Measurements from ENCODE around the gene EXOSC5. TPM values are rescaled to one million over a fixed set of nuclear protein-coding genes. Genes with fewer than 3 reads are reported as not detected.
"Not testable (repeated sequence)": the region's sequence is repeated elsewhere in the genome, so short reads cannot be mapped to it uniquely, and the experiment has no call there.

The EXOSC5 gene
- total and polyA plus RNA-seq, 2 donors (not counting 1 experiment from before 2014, with no cell fraction given): 14.1 to 41.4 TPM

DNA sequence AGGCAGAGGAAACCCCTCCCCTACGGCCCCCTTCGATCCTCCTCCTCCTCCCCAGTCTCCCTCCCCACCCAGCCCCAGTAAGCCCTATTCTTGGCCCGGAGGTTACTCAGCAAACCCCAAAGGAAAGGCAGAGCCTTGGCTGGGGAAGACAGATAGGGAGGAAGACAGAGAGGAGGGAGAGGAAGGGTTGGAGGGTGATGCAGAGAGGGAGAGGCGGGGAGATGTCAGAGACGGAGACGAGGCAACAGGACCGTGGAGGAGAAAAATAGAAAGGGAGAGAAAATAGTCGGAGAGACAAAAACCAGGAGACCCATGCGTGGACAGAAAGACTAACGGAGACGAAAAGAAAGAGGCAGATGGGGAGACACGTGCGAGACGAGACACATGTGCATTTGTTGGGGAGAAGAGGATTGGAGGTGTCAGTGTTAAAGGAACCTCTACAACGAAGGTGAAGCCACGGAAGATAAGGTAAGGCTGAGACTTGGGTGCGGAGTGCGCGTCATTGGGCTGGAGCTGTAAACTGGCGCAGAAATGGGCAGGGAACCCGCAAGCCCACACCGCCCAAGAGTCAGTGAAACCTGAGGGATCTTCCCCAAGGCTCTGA, 46.3 kb downstream of the EXOSC5 start:
- ChIA-PET POLR2A (interaction anchor here (0.5 to 5.0 kb wide), 12 partner anchors 9 to 1517 kb away, joined by 3 to 69 read pairs (median 8); partner anchors contain the start of genes B9D2, DYRK1B and HNRNPUL1), CTCF (interaction anchor here (0.7 to 7.6 kb wide), 14 partner anchors 10 to 376 kb away, joined by 3 to 130 read pairs (median 8); partner anchors contain the start of genes B9D2, CCDC97 and HNRNPUL1)
- Histone ChIP-seq H3K36me3 (replicated peaks in 1 of 2; ENCODE audit: control extremely low read depth in 1 of 2, control insufficient read depth in 1 of 2, extremely low read depth in 1 of 2, insufficient read depth in 2 of 2, low read length in 1 of 2) (peaks cover 0 to 26% of the 10 kb centered on the region in 2 experiments), H2AFZ (ENCODE audit: insufficient read depth, low read depth, low read length, poor library complexity, severe bottlenecking) (peak overlapping the region; percentile 63), H3K4me2 (replicated peaks; ENCODE audit: low read depth, low read length, poor library complexity, severe bottlenecking) (peak overlapping the region; percentile 95), H3K9me3 (ENCODE audit: control extremely low read depth in 1 of 3, control insufficient read depth in 2 of 3, insufficient read depth in 1 of 3, low read length in 2 of 3) (no peaks in the 10 kb centered on the region), H3K4me1 (ENCODE audit: control insufficient read depth in 2 of 2, insufficient read depth in 2 of 2, low read length in 2 of 2) (peaks cover 28 to 37% of the 10 kb centered on the region in 2 donors), H3K4me3 (ENCODE audit: control extremely low read depth in 1 of 5, extremely low read depth in 1 of 5, insufficient read depth in 1 of 5, low read depth in 2 of 5, low read length in 4 of 5) (peak overlapping the region; percentile 83 to 100 (median 92)), H3K79me2 (ENCODE audit: control insufficient read depth, insufficient read depth, low read length) (peaks cover 72% of the 10 kb centered on the region), H4K20me1 (ENCODE audit: control insufficient read depth, insufficient read depth, low read length, poor library complexity, severe bottlenecking) (peaks cover 78% of the 10 kb centered on the region), H3K27ac (ENCODE audit: low read length in 2 of 2) (peak overlapping the region; percentile 79 to 91), H3K27me3 (replicated peaks in 1 of 4; ENCODE audit: control extremely low read depth in 1 of 4, control insufficient read depth in 3 of 4, insufficient read depth in 4 of 4, low read length in 3 of 4) (no peaks in the 10 kb centered on the region), H3K9ac (ENCODE audit: low read length) (peak overlapping the region; percentile 88)
- Mint-ChIP-seq H3K4me1 (peaks cover 46% of the 10 kb centered on the region), H3K9me3 (ENCODE audit: insufficient read depth) (no peaks in the 10 kb centered on the region), H3K4me3 (peak overlapping the region; percentile 93), H3K27me3 (no peaks in the 10 kb centered on the region), H3K27ac (peak overlapping the region; percentile 92)
- ATAC-seq (ENCODE audit: low read depth) (no peak), DNase-seq (no peak)
- intact Hi-C loops (cut with micrococcal nuclease): loop anchor here (1.0 kb wide), 2 partner anchors 24 to 41 kb away; partner anchors contain the start of gene CCDC97
- under 1% methylated on average over 20 of the region's 22 CpGs for WGBS (ENCODE audit: insufficient coverage)
- TF ChIP-seq, protein P1, sequence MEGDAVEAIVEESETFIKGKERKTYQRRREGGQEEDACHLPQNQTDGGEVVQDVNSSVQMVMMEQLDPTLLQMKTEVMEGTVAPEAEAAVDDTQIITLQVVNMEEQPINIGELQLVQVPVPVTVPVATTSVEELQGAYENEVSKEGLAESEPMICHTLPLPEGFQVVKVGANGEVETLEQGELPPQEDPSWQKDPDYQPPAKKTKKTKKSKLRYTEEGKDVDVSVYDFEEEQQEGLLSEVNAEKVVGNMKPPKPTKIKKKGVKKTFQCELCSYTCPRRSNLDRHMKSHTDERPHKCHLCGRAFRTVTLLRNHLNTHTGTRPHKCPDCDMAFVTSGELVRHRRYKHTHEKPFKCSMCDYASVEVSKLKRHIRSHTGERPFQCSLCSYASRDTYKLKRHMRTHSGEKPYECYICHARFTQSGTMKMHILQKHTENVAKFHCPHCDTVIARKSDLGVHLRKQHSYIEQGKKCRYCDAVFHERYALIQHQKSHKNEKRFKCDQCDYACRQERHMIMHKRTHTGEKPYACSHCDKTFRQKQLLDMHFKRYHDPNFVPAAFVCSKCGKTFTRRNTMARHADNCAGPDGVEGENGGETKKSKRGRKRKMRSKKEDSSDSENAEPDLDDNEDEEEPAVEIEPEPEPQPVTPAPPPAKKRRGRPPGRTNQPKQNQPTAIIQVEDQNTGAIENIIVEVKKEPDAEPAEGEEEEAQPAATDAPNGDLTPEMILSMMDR (IDR thresholded peaks at IDR 0.05): no peak
- no peak for TF ChIP-seq EZH2 (IDR thresholded peaks at IDR 0.05; ENCODE audit: borderline replicate concordance, insufficient read depth, low read depth, low read length, poor library complexity, severe bottlenecking)

DNA sequence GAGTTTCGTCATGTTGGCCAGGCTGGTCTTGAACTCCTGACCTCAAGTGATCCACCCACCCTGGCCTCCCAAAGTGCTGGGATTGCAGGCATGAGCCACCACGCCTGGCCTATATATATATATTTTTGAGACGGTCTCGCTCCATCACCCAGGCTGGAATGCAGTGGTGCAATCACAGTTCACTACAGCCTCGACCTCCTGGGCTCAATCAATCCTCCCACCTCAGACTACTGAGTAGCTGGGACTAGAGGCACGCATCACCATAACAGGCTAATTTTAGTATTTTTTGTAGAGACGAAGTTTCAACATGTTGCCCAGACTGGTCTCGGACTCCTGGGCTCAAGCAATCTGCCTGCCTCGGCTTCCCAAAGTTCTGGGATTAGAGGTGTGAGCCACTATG, 50.2 kb downstream of the EXOSC5 start:
- 80% methylated on average over 1 of the region's 9 CpGs for WGBS (ENCODE audit: insufficient coverage)
- Histone ChIP-seq H3K36me3 (replicated peaks in 1 of 2; ENCODE audit: control extremely low read depth in 1 of 2, control insufficient read depth in 1 of 2, extremely low read depth in 1 of 2, insufficient read depth in 2 of 2, low read length in 1 of 2) (peaks cover 2 to 53% of the 10 kb centered on the region in 2 experiments), H3K4me1 (ENCODE audit: control insufficient read depth in 2 of 2, insufficient read depth in 2 of 2, low read length in 2 of 2) (peaks cover 33 to 53% of the 10 kb centered on the region in 2 donors), H3K79me2 (ENCODE audit: control insufficient read depth, insufficient read depth, low read length) (peaks cover 94% of the 10 kb centered on the region), H4K20me1 (ENCODE audit: control insufficient read depth, insufficient read depth, low read length, poor library complexity, severe bottlenecking) (peaks cover 97% of the 10 kb centered on the region)
- POLR2A ChIA-PET; H3K4me3 Mint-ChIP-seq; H3K4me2 ChIP-seq (replicated peaks; ENCODE audit: low read depth, low read length, poor library complexity, severe bottlenecking); H2AFZ ChIP-seq (ENCODE audit: insufficient read depth, low read depth, low read length, poor library complexity, severe bottlenecking); H3K27ac Mint-ChIP-seq; H3K4me3 ChIP-seq (ENCODE audit: control extremely low read depth in 1 of 5, extremely low read depth in 1 of 5, insufficient read depth in 1 of 5, low read depth in 2 of 5, low read length in 4 of 5); H3K27me3 ChIP-seq (replicated peaks in 1 of 4; ENCODE audit: control extremely low read depth in 1 of 4, control insufficient read depth in 3 of 4, insufficient read depth in 4 of 4, low read length in 3 of 4); H3K9me3 ChIP-seq (ENCODE audit: control extremely low read depth in 1 of 3, control insufficient read depth in 2 of 3, insufficient read depth in 1 of 3, low read length in 2 of 3); intact Hi-C loops (cut with micrococcal nuclease); H3K27me3 Mint-ChIP-seq; H3K9me3 Mint-ChIP-seq (ENCODE audit: insufficient read depth); H3K9ac ChIP-seq (ENCODE audit: low read length); H3K27ac ChIP-seq (ENCODE audit: low read length in 2 of 2); ATAC-seq (ENCODE audit: low read depth); DNase-seq: not testable (repeated sequence)
- peaks cover 52% of the 10 kb centered on the region for H3K4me1 Mint-ChIP-seq
- CTCF ChIA-PET: interaction anchor here (1.0 kb wide), 2 partner anchors 9 to 49 kb away, joined by 3 read pairs; no protein-coding TSS in a partner anchor
